SIG-M5 treated with dmso at 0.1 percent for 504 hours (cell line): ENCODE measurements around the gene SOAT1.
"Not testable (repeated sequence)": the region's sequence is repeated elsewhere in the genome, so short reads cannot be mapped to it uniquely, and the experiment has no call there.

Experiments
- DNase-seq: peaks from one replicate; lab custom pipeline; 2025; ENCODE audit not compliant: unreplicated experiment; lab: John Stamatoyannopoulos, UW

SOAT1 gene

GRCh38 chr1:179293340-179294327 lies at the start of gene SOAT1:
Gene SOAT1, plus strand, starts transcription at chr1:179293797. Its CDS starts 8,888 bp downstream, at chr1:179302685.
- peak; percentile 90 for DNase-seq

GRCh38 chr1:179245426-179245825 lies 48.2 kb upstream of the SOAT1 start:
- DNase-seq = not testable (repeated sequence)

GRCh38 chr1:179247923-179248322 lies 45.7 kb upstream of the SOAT1 start:
- no peak for DNase-seq

DNA sequence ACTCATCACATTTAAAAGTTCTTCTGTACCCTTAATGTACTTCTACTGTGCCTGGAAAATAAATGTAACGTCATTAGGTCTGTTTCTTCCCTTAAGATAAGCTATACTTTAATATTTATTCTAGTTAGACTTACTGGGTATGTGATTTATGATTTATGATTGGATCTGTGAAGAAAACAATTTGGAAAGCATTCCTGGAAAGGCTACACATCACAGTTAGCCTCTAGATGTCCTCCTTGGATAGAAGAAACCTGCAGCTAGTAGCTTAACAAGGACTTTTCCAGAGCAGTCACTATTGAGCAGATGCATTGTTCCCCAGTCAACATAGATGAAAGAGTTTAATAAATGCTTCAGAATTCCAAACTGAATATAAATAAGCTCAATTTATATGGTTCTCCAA lies 41.9 kb upstream of the SOAT1 start:
- DNase-seq = peak; percentile 48

DNA sequence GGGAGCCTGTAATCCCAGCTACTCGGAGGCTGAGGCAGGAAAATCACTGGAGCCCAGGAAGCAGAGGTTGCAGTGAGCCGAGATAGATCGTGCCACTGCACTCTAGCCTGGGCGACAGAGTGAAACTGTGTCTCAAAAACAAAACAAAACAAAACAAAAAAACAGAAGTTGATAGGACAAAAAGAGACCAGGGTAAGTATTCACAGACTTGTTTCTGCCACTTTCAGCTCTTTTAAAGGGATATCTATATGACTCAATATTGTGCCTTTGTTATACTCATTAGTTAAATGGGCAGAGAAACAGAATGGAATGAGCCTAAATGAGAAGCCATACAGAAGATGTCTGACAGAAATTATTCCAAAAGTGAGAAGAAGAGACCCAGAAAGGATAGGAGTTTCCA lies 41.0 kb upstream of the SOAT1 start:
- DNase-seq = no peak

DNA sequence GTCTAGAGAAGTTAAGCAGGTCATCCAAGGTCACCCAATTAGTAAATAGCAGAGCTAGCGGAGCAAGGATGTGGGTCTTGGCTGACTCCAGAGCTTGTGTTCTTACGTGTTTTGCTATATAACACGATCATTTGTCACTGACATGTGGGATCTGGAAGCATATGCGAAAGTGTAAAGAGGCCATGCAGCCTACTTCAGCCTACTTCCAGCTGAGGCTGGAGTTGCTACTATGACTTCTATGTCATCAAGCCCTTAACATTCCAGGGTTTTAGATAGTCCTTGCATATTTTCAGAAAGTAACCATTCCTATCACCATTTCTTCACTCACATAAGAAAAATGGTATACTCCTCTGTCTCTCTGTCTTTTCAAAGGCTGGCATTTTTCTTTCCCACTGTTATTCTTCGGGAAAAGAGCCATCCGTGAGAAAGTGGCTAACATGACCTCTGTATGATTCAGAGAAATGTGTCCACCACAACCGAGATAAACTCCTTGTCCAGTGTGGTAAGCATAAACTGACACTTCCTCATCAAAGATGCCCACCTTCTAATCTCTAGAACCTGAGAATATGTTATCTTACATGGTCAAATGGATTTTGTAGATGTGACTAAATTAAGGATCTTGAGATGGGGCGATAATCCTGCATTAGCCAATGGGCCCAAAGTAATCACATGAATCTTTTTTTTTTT lies 40.2 kb upstream of the SOAT1 start:
- DNase-seq = no peak

GRCh38 chr1:179262183-179262582 lies 31.4 kb upstream of the SOAT1 start:
- DNase-seq = no peak

DNA sequence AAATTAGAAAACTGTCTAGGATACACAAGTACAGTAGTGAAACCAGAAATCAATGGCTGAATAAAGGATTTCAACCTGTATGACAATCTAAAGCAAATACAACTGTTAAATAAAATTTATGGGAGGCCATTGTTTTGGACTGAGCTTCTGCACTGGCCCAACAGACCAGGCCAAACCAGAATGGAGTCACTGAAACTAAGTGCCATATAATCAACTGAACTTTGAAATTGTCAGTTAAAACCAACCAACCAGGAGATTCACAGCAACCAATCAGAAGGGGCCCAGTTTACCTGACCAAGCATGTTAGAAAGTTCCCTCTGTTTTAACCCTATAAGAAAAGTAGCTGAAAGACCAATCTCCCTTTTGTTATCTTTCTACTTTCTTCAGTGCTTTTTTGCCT lies 30.5 kb upstream of the SOAT1 start:
- DNase-seq = no peak

DNA sequence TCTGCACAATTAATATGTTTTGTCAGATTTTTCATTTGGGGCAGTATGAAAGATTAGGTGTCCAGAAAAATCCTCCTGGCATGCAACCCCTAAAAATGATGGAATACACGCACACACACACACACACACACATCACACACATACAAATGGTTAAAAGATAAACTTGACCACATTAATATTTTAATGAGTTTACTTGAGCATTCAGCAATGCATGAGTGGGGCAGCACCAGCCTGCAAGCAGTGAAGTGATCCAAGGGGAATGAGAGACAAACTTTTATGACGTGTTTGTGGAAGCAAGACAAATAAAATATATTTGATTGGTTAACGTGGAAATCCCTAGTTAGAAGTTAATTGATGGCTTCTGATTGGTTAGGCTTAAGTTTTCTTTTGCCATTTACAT lies 29.1 kb upstream of the SOAT1 start:
- DNase-seq = no peak

GRCh38 chr1:179269071-179269470 lies 24.5 kb upstream of the SOAT1 start:
- no peak for DNase-seq

DNA sequence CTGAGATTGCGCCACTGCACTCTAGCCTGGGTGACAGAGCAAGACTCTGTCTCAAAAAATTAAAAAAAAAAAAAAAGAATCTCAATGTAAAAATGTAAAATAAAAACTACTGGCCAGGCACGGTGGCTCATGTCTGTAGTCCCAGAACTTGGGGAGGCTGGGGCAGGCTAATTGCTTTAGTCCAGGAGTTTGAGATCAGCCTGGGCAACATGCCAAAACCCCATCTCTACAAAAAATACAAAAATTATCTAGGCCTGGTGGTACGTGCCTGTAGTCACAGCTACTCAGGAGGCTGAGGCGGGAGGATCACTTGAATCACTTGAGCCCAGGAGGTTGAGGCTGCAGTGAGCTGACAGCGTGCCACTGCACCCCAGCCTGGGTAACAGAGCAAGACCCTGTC lies 19.2 kb upstream of the SOAT1 start:
- DNase-seq = not testable (repeated sequence)

- no peak for DNase-seq
Observed at GRCh38 chr1:179278920-179279319, 14.7 kb upstream of the SOAT1 start.

GRCh38 chr1:179283992-179284391 lies 9.6 kb upstream of the SOAT1 start:
- DNase-seq = no peak

DNA sequence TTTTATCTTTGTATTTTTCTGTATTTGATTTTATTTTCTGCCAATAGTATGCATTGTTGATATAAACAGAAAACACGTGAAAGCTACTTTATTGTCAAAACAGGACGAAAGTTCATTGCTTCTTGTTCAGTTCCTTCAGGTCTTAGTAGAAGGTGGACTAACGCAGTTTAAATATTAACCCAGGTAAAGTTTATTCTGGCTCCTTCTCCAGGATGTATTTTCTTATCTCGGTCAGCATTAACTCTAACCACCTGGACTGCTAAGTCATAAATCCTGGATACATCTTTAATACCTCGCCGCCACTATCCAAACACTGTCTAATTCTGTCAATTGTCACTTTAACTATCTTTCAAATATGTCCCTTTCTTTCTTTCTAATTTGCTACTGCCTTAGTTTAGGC lies 5.7 kb upstream of the SOAT1 start:
- DNase-seq = no peak

DNA sequence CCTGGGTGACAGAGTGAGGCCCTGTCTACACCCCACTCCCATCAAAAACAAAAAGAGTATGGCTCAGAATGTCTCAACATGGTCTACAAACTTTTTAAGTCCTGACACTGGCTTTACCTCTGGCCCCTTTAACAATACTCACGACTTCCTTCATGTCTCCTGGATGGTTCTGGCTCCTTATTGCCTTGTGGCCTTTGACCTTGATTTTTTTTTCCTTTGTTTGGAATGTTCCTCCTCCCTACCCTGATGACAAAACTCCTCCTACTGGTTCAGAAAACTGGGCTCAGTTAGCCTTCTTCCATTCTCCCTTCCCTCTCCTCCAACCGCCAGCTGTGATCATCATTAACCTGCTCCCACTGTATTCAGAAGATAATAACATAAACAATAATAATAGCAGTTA lies 4.6 kb upstream of the SOAT1 start:
- no peak for DNase-seq

- no peak for DNase-seq
Observed at GRCh38 chr1:179295164-179295755, 1.7 kb downstream of the SOAT1 start.

DNA sequence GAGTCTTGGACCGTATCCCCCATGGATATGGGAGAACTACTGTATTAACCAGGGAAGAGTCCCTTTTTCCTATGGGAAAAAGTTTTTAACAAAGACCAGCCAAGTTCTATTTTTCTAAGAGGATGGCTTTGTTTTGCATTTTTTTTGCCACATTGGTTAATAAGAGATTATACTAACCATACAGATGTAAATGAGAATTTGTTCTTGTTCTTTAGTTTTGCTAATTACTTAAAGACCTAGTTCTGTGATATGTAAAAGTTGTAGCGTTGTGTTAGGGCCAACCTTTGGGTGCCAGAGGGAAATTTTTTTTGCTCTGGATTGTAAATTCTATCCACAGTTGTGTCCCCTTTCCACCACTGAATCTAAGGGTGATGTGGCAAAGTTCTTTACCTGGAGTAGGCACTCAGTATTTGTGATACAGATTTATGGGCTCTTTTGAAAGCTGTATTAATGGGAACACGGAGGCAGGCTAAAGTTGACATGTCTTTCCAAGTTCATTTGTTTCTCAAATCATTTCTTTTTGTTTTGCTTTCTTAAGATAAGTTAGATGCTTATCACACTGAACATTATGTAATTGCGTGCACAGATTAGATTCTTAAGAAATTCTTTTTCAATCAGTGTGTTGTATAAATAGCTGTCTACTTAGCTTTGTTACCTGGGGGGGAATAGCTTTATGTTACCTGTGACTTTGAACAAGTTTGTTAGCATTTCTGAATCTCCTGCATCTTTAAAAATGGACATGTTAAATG lies 2.9 kb downstream of the SOAT1 start:
- DNase-seq = no peak

DNA sequence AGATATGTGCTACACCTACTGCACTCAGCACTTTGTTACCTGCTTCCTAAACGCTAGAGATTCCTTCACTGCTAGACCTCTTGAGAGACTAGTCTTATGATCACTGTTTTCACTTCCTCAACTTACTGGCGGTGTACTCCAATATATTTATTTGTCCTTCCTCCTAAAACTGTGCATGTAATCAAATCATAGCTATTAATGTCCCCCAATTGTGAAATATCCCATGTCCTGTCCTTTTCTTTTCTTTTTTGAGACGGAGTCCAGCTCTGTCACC lies 3.4 kb downstream of the SOAT1 start:
- DNase-seq = peak; percentile 26

DNA sequence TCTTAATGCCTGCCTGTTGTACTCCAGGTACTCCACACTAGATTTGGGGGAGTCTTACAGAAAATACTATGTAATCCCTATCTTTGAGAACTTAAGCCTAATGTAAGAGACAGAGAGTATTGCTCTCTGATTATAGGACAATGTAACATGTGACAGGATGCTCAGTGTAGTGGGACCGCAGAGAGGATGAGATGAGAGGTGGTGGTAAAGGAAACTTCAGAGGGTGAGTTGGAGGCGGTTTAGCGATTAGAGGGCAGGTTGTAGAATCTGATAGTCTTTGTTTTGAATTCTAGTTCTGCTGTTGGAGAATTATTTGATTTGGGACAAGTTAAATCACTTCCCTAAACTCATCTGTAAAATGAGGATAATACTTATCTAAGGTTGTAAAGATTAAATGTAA lies 5.4 kb downstream of the SOAT1 start:
- DNase-seq = no peak

DNA sequence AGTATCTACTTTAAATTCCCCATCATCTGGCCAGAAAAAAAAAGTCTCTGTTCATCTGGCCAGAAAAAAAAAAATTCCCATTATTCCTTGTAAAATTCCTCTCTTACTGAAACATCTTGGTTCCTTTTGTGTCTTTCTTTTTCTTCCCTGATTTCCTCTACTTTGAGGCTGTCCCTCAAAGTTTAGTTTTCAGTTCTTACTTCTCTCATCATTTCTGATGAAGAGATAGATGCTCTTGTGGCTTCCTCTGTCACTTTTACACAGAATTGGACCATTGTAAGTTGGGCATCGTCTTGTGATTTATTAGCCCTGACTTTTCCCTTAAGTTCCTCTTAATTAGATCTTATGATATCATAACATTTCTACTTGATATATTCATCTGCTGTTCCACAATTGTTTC lies 6.5 kb downstream of the SOAT1 start:
- no peak for DNase-seq

DNA sequence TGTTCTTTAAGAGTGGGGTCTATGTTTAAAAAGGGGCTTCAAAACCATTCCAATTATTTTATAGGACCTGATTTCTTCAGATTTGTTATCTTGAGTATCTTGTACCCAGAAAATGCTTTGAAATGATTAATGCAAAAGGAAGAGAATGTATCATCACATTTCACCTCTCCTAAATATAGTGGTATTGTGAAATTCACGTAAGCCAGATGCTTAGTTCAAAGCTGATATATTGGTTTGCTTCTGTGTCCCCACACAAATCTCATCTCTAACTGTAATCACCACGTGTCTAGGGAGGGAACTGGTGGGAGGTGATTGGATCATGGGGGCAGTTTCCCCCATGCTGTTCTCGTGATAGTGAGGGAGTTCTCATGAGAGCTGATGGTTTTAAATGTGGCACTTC lies 8.5 kb downstream of the SOAT1 start:
- no peak for DNase-seq
